Measurements from ENCODE around the gene SYTL3.
A peak's percentile ranks its signal among the peaks of the same experiment; 100 is the strongest.
"Not testable (repeated sequence)": the region's sequence is repeated elsewhere in the genome, so short reads cannot be mapped to it uniquely, and the experiment has no call there.

Gene SYTL3

GRCh38 chr6:158787395-158787794 lies 137.5 kb downstream of the SYTL3 start:
- H3K27me3 Mint-ChIP-seq = no peaks in the 10 kb centered on the region
- H3K9me3 Mint-ChIP-seq (ENCODE audit: low read depth) = no peaks in the 10 kb centered on the region
- peaks cover 16% of the 10 kb centered on the region for H3K36me3 Mint-ChIP-seq
- peaks cover 62% of the 10 kb centered on the region for H3K4me1 Mint-ChIP-seq (ENCODE audit: low read depth)
- H3K27ac Mint-ChIP-seq = no peak overlapping the region
- no peak overlapping the region for H3K4me3 Mint-ChIP-seq

- H3K4me1 Mint-ChIP-seq (ENCODE audit: low read depth) = peaks cover 71% of the 10 kb centered on the region
- H3K9me3 Mint-ChIP-seq (ENCODE audit: low read depth) = no peaks in the 10 kb centered on the region
- H3K27me3 Mint-ChIP-seq = no peaks in the 10 kb centered on the region
- H3K4me3 Mint-ChIP-seq = peak overlapping the region; percentile 70
- peak overlapping the region; percentile 92 for H3K27ac Mint-ChIP-seq
- H3K36me3 Mint-ChIP-seq = peaks cover 18% of the 10 kb centered on the region
Measured at GRCh38 chr6:158789115-158789917, 139.5 kb downstream of the SYTL3 start.

GRCh38 chr6:158791274-158791855 lies 141.5 kb downstream of the SYTL3 start:
- peaks cover 81% of the 10 kb centered on the region for H3K4me1 Mint-ChIP-seq (ENCODE audit: low read depth)
- peak overlapping the region; percentile 58 for H3K27ac Mint-ChIP-seq
- H3K27me3 Mint-ChIP-seq = no peaks in the 10 kb centered on the region
- peaks cover 17% of the 10 kb centered on the region for H3K36me3 Mint-ChIP-seq
- H3K9me3 Mint-ChIP-seq (ENCODE audit: low read depth) = no peaks in the 10 kb centered on the region
- no peak overlapping the region for H3K4me3 Mint-ChIP-seq

- Mint-ChIP-seq H3K36me3 (peaks cover 16% of the 10 kb centered on the region), H3K27ac (peak overlapping the region; percentile 66), H3K4me3 (peak overlapping the region; percentile 54), H3K4me1 (ENCODE audit: low read depth) (peaks cover 83% of the 10 kb centered on the region)
- not testable (repeated sequence) for H3K9me3 Mint-ChIP-seq (ENCODE audit: low read depth); H3K27me3 Mint-ChIP-seq
Measured at GRCh38 chr6:158792505-158792904, 142.7 kb downstream of the SYTL3 start.

DNA sequence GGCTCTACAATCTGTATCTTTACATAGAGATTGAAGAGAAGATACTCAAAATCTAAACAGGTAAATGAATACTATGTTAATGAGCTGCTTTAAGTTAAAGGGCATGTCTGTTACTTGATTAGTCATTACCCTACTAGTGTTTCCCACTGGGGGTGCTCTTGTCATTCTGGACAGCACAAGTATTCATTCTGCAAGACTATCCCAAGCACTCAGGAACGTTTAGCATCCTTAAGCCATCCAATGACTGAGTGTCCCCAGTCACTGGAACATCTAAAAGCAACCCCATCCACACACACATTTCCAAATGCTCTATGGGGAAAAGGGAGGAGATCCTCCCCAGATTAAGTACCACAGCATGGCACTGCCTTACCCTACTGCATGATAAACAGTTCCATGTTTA lies 143.6 kb downstream of the SYTL3 start:
- Mint-ChIP-seq H3K4me1 (ENCODE audit: low read depth) (peaks cover 90% of the 10 kb centered on the region), H3K27ac (peak overlapping the region; percentile 79), H3K9me3 (ENCODE audit: low read depth) (no peaks in the 10 kb centered on the region), H3K4me3 (peak overlapping the region; percentile 35), H3K27me3 (no peaks in the 10 kb centered on the region), H3K36me3 (peaks cover 17% of the 10 kb centered on the region)

DNA sequence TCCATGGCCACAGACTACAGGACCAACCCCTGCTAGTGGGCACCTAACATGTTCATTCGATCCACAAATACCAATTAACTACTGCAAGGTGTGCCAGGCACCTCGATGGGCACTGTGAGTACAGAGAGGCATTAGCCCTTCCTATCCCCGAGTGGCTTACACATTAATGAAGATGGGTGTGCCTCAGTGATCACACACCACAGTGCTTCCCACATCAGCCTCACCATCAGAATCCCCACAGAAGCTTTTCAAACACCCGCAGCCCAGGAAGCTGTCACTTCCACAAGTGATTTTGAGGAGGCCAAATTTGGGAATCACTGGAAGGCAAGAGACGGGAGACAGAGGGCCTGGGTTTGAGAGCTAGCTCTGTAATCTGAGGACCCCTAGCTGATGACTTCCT lies 145.7 kb downstream of the SYTL3 start:
- peak overlapping the region; percentile 81 for H3K27ac Mint-ChIP-seq
- H3K4me1 Mint-ChIP-seq (ENCODE audit: low read depth) = peaks cover 91% of the 10 kb centered on the region
- H3K36me3 Mint-ChIP-seq = peaks cover 14% of the 10 kb centered on the region
- H3K4me3 Mint-ChIP-seq = no peak overlapping the region
- H3K9me3 Mint-ChIP-seq (ENCODE audit: low read depth) = no peaks in the 10 kb centered on the region
- no peaks in the 10 kb centered on the region for H3K27me3 Mint-ChIP-seq

- peaks cover 14% of the 10 kb centered on the region for H3K36me3 Mint-ChIP-seq
- no peaks in the 10 kb centered on the region for H3K9me3 Mint-ChIP-seq (ENCODE audit: low read depth)
- H3K27me3 Mint-ChIP-seq = no peaks in the 10 kb centered on the region
- peaks cover 90% of the 10 kb centered on the region for H3K4me1 Mint-ChIP-seq (ENCODE audit: low read depth)
- peak overlapping the region; percentile 72 for H3K27ac Mint-ChIP-seq
- peak overlapping the region; percentile 61 for H3K4me3 Mint-ChIP-seq
Measured at GRCh38 chr6:158796353-158796752, 146.5 kb downstream of the SYTL3 start.

- peaks cover 91% of the 10 kb centered on the region for H3K4me1 Mint-ChIP-seq (ENCODE audit: low read depth)
- H3K4me3 Mint-ChIP-seq = peak overlapping the region; percentile 61
- no peaks in the 10 kb centered on the region for H3K27me3 Mint-ChIP-seq
- H3K27ac Mint-ChIP-seq = peak overlapping the region; percentile 88
- H3K9me3 Mint-ChIP-seq (ENCODE audit: low read depth) = no peaks in the 10 kb centered on the region
- peaks cover 16% of the 10 kb centered on the region for H3K36me3 Mint-ChIP-seq
Measured at GRCh38 chr6:158797331-158798310, 147.8 kb downstream of the SYTL3 start.

- no peaks in the 10 kb centered on the region for H3K9me3 Mint-ChIP-seq (ENCODE audit: low read depth)
Measured at GRCh38 chr6:158798311-158798710, 148.5 kb downstream of the SYTL3 start.

GRCh38 chr6:158799051-158799792 lies 149.4 kb downstream of the SYTL3 start:
- H3K27me3 Mint-ChIP-seq = no peaks in the 10 kb centered on the region
- no peaks in the 10 kb centered on the region for H3K9me3 Mint-ChIP-seq (ENCODE audit: low read depth)
- H3K4me3 Mint-ChIP-seq = peak overlapping the region; percentile 30
- peak overlapping the region; percentile 77 for H3K27ac Mint-ChIP-seq
- H3K36me3 Mint-ChIP-seq = peaks cover 17% of the 10 kb centered on the region
- peaks cover 92% of the 10 kb centered on the region for H3K4me1 Mint-ChIP-seq (ENCODE audit: low read depth)

More at GRCh38 chr6:158798311-158798710, 148.5 kb downstream of the SYTL3 start:
- Mint-ChIP-seq H3K4me1 (ENCODE audit: low read depth) (peaks cover 94% of the 10 kb centered on the region), H3K36me3 (peaks cover 17% of the 10 kb centered on the region), H3K4me3 (peak overlapping the region; percentile 61), H3K27ac (peak overlapping the region; percentile 88), H3K27me3 (no peaks in the 10 kb centered on the region)

GRCh38 chr6:158801655-158802294 lies 151.9 kb downstream of the SYTL3 start:
- H3K4me3 Mint-ChIP-seq = peak overlapping the region; percentile 44
- H3K27ac Mint-ChIP-seq = peak overlapping the region; percentile 34
- no peaks in the 10 kb centered on the region for H3K9me3 Mint-ChIP-seq (ENCODE audit: low read depth)
- H3K27me3 Mint-ChIP-seq = no peaks in the 10 kb centered on the region
- H3K4me1 Mint-ChIP-seq (ENCODE audit: low read depth) = peaks cover 93% of the 10 kb centered on the region
- peaks cover 23% of the 10 kb centered on the region for H3K36me3 Mint-ChIP-seq

DNA sequence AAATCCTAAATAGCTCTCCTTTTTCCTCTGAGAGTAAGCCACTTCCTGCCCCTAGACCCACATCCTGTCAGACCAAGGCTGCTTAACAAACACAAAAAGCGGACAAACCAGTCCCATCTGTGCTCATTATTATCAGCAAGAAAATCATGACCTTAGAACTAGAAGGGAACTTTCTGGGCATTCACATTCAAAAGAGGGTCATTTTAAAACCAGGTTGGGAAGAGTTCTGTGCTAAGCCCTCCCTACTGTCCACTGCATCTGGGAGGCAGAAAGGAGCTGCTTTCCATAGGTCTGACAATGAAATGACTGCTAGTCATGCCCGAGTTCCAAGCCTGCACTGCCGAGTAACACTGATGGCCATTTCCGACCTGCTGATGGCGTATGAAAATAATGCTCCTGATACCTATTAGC lies 153.9 kb downstream of the SYTL3 start:
- H3K4me1 Mint-ChIP-seq (ENCODE audit: low read depth) = peaks cover 90% of the 10 kb centered on the region
- peak overlapping the region; percentile 89 for H3K27ac Mint-ChIP-seq
- H3K9me3 Mint-ChIP-seq (ENCODE audit: low read depth) = no peaks in the 10 kb centered on the region
- peak overlapping the region; percentile 76 for H3K4me3 Mint-ChIP-seq
- peaks cover 26% of the 10 kb centered on the region for H3K36me3 Mint-ChIP-seq
- no peaks in the 10 kb centered on the region for H3K27me3 Mint-ChIP-seq

GRCh38 chr6:158804207-158804606 lies 154.4 kb downstream of the SYTL3 start:
- Mint-ChIP-seq H3K4me1 (ENCODE audit: low read depth) (peaks cover 90% of the 10 kb centered on the region), H3K36me3 (peaks cover 26% of the 10 kb centered on the region), H3K27ac (peak overlapping the region; percentile 89), H3K27me3 (no peaks in the 10 kb centered on the region), H3K9me3 (ENCODE audit: low read depth) (no peaks in the 10 kb centered on the region), H3K4me3 (peak overlapping the region; percentile 76)

Data from activated naive CD8-positive, alpha-beta T cell (primary cell).